ENCODE results near the gene PECR.
A peak's percentile ranks its signal among the peaks of the same experiment; 100 is the strongest.
"Not testable (repeated sequence)": the region's sequence is repeated elsewhere in the genome, so short reads cannot be mapped to it uniquely, and the experiment has no call there.

Gene PECR

DNA sequence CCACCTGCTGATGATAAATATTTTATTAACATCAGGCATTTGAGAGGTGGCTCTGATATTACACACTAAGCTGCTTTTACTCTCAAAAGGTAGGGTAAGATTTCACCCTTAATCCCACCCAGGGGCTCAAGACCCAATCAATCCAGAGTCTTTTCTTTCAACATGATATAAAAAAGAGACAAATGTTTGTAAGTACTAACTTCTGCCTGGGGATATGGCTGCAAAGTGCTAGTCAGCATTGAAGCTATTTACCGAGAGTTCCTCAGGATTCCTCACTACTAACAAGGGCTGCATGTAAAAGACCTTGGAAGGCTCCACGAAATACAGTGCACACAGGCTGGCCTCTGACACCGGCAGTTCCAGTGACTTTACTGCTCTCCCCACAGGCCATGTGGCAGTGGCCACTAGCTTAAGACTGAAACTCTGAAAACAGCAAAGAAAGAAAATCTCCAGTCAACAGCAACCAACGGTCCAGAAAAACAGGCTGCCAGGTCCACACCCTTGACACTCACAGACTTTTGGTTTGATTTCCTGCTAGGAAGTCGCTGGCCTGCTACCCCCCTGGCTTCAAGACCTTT, 79.4 kb downstream of the PECR start:
- no peak for DNase-seq (ENCODE audit: low spot score)

DNA sequence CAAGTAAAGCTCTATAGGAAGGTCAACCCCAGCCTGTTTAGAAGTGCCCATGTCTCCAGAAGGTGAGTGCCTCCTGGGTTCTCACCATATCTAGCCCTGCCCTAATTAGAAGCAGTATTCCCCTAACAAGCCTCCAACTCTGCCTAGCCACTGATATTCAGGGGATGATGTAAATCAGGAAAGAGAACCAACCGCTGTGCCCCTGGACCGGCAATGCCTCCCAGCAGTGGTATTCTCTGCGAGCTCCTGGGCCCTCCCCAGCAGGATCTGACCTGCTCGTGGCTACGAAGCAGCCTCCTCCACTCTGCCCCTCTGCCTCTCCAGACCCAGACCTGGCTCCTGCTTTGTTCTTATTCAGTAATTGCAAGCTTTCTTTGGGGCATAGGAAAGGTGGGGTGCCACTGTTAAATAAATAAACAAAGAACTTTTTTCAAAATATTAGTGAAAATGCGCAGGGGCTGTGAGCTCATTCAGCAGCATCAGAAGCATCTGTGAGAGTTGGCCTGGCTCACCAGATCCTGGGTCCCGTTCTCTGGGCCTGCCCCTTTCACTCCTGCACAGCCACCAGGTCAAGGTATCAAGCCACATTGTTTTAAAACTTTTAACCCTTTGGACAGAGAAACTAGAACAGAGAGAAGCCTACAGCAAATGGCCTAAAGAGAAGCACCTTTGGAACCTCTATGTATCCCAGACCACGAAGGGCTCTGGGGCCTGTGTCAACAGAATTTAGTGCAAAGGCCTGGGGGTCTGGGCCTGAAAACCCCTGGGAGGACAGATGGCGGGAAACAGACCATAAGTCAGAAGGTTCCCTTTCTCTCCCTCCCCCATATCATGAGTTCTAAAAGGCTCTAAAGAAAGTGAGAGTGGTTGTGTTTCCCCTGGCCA, 80.2 kb downstream of the PECR start:
- no peak for DNase-seq (ENCODE audit: low spot score)

DNA sequence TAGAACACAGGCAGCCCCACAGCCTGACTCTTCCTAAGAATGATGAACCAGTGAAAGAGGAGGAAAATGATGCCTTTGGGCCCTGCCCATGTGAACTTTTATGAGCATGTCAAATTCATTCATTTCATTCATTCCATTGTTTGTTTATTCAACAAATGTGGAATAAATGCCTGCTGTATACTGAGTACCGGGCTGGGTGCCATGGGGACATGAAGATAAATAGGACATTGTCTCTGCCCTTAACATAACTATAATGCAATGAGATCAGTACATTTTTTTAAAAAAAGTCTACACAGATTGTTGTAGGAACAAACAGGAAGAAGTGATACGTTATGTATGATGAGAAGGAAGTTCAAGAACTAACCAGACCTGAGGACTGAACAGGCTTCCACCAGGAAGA, 83.0 kb downstream of the PECR start:
- peak; percentile 82 for DNase-seq (ENCODE audit: low spot score)

DNA sequence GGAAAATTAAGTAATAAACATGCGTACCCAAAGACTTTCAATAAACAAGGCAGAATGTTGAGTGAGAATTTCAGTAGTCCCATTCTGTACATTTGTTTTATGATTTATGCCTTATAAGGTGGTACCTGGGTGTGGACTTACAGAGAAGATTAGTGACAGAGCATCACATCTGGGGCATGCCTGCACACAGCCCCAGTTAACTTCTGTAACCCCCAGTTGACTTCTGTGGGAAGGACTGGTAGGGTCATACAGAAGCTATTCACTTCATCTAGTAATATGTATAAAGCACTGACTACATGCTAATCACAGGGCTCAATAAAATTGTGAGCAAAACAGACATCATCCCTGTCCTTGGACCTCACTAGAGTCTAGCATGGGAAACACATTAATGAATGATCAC, 84.4 kb downstream of the PECR start:
- DNase-seq (ENCODE audit: low spot score): no peak

DNA sequence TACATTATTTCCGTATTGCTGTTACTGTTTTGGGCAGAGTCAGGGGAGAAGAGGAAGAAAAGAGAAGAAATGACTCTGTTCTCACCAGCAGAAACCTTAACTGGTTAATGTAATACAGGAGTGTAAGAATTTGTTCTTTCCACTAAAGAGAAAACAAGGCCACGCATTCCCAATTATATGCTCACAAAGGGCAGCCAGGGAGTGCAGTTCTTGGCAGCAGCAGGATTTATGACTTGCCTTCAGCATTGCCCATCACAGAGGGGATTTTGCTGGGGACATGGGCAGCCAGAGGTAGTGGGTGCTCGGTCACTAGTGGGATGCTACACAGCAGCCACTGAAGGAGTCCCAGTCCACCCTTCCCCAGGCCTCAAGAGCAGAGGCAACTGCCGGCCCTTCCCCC, 86.7 kb downstream of the PECR start:
- DNase-seq (ENCODE audit: low spot score): no peak

DNA sequence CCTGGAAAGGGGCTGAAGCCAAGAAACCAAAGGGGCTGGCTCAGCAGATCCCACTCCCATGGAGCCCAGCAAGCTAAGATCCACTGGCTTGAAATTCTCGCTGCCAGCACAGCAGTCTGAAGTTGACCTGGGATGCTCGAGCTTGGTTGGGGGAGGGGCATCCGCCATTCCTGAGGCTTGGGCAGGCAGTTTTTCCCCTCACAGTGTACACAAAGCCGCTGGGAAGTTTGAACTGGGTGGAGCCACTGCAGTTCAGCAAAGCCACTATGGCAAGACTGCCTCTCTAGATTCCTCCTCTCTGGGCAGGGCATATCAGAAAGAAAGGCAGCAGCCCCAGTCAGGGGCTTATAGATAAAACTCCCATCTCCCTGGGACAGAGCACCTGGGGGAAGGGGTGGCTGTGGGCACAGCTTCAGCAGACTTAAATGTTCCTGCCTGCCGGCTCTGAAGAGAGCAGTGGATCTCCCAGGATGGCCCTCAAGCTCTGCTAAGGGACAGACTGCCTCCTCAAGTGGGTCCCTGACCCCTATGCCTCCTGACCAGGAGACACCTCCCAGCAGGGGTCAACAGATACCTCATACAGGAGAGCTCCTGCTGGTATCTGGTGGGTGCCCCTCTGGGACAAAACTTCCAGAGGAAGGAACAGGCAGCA, 92.9 kb downstream of the PECR start:
- not testable (repeated sequence) for DNase-seq (ENCODE audit: low spot score)

Data from COLO829 (cell line).